Vagina (tissue), 2 donors: ENCODE results near the gene ASB16.

Experiments used
- POLR2A ChIP-seq, 2 donors: fragments of 450-650 bp; IDR thresholded peaks; one replicate each; pipeline ENCODE4 v1.6.1; 2017; ENCODE audit warnings: antibody characterized with exemption in 2 of 2, mild to moderate bottlenecking in 2 of 2, moderate library complexity in 2 of 2
- TF ChIP-seq, protein P1 (sequence below), 3 experiments: fragments of 450-650 bp in 2 of 3; fragments of 200-600 bp in 1 of 3; sonication (generic) in 1 of 3; IDR thresholded peaks; one replicate each; pipeline ENCODE4 v1.5.1; 2017 to 2019; ENCODE audit warnings: antibody characterized with exemption in 3 of 3, mild to moderate bottlenecking in 2 of 3, moderate library complexity in 2 of 3

DNA sequence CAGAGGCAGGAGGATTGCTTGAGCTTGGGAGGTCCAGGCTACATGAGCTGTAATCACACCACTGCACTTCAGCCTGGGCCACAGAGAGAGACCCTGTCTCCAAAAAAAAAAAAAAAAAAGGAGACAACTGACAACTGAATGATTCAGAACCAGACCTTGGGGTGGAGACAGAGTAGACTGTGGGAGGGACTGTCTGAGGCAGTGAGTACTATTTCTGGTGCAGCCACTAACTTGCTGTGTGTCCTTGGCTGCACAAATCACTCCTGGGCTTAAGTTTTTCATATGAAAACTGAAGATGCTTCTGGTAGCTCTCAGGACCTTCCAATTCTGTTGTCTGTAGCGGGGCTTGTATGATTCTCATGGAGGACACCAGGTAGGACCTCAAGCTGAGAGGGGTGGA lies 5.8 kb downstream of the ASB16 start:
- TF ChIP-seq POLR2A (IDR thresholded peaks at IDR 0.05): no peak
- TF ChIP-seq, protein P1, sequence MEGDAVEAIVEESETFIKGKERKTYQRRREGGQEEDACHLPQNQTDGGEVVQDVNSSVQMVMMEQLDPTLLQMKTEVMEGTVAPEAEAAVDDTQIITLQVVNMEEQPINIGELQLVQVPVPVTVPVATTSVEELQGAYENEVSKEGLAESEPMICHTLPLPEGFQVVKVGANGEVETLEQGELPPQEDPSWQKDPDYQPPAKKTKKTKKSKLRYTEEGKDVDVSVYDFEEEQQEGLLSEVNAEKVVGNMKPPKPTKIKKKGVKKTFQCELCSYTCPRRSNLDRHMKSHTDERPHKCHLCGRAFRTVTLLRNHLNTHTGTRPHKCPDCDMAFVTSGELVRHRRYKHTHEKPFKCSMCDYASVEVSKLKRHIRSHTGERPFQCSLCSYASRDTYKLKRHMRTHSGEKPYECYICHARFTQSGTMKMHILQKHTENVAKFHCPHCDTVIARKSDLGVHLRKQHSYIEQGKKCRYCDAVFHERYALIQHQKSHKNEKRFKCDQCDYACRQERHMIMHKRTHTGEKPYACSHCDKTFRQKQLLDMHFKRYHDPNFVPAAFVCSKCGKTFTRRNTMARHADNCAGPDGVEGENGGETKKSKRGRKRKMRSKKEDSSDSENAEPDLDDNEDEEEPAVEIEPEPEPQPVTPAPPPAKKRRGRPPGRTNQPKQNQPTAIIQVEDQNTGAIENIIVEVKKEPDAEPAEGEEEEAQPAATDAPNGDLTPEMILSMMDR (IDR thresholded peaks at IDR 0.05): no peak
